K562 (cell line): ENCODE data around the gene MBNL2. TPM values are rescaled to one million over a fixed set of nuclear protein-coding genes. Genes with fewer than 3 reads are reported as not detected.

Source experiments
- CHD1 ChIP-seq: fragments of 200-600 bp; sonication (generic); IDR thresholded peaks from one replicate; pipeline ENCODE4 v1.6.1; 2012; ENCODE audit warnings: mild to moderate bottlenecking, moderate library complexity, low read length, inconsistent platforms
- RBM34 ChIP-seq: fragments of 200-400 bp; formaldehyde crosslinking; IDR thresholded peaks from 2 replicates; pipeline ENCODE4 v1.6.1; 2018; ENCODE audit warnings: low read length, borderline replicate concordance; ENCODE audit not compliant: insufficient read depth
- TFAM ChIP-seq: fragments of 250-450 bp; sonication (Bioruptor Pico); conservative IDR thresholded peaks from 2 replicates; pipeline ENCODE4 v1.5.0; 2021; ENCODE audit warnings: mild to moderate bottlenecking, moderate library complexity
- XRCC3 ChIP-seq: fragments of 450-650 bp; IDR thresholded peaks from 2 replicates; pipeline ENCODE4 v1.6.1; 2017; ENCODE audit warnings: mild to moderate bottlenecking, moderate library complexity
- ZNF146 ChIP-seq: IDR thresholded peaks from one replicate; pipeline ENCODE4 v1.6.1; 2018; ENCODE audit warnings: missing compliant biosample characterization; ENCODE audit not compliant: unreplicated experiment
- polyA plus RNA-seq, 8 experiments: library from polyadenylated mRNA; depleted of rRNA in 4 of 8; stranded (reverse) in 5 of 8; unstranded in 3 of 8; fragments of >200 nt; fragmentation: Nextera tagmentation in 2 of 8; fragmentation: Illumina TruSeq in 1 of 8; extraction: Ambion mirVana in 2 of 8; extraction: Trizol in 1 of 8; gene quantifications; 2 replicates each; pipeline versions ENCODE4 v1.2.1 to v1.2.3, GENCODE V29; 2011 to 2014; ENCODE audit warnings: inconsistent platforms in 1 of 8, missing spikeins in 1 of 8
- total RNA-seq, 7 experiments: library from RNA; depleted of rRNA in 6 of 7; stranded (reverse); fragments of >200 nt in 6 of 7; fragmentation: Illumina TruSeq in 2 of 7; extraction: Trizol in 2 of 7; gene quantifications; 2 replicates each; pipeline versions ENCODE4 v1.2.1 to v1.2.3, GENCODE V29; 2011 to 2021; ENCODE audit warnings: low replicate concordance in 1 of 7
- TF ChIP-seq, protein P1 (sequence below): sonication (generic); formaldehyde crosslinking; IDR thresholded peaks from 2 replicates; pipeline ENCODE4 v1.8.0; 2023; ENCODE audit warnings: mild to moderate bottlenecking, missing genetic modification reagents
- TF ChIP-seq, protein P2 (sequence below): fragments of 250-450 bp; sonication (Bioruptor Pico); IDR thresholded peaks from 2 replicates; pipeline ENCODE4 v1.5.0; 2021; ENCODE audit warnings: mild to moderate bottlenecking, moderate library complexity
- TF ChIP-seq, protein P3 (sequence below): sonication (generic); formaldehyde crosslinking; IDR thresholded peaks from 2 replicates; pipeline ENCODE4 v1.8.1; 2023; ENCODE audit warnings: mild to moderate bottlenecking, missing genetic modification reagents
- TF ChIP-seq, protein P4 (sequence below), 2 experiments: fragments of 450-650 bp; IDR thresholded peaks; 2 replicates each; pipeline ENCODE4 v1.6.1; 2016
- TF ChIP-seq, protein P5 (sequence below): fragments of 250-450 bp; sonication (Bioruptor Pico); IDR thresholded peaks from 2 replicates; pipeline ENCODE4 v1.4.0; 2020

Gene MBNL2
- total and polyA plus RNA-seq, 9 of the 15 experiments (the other 6 are each of a cell fraction or from before 2014, with no cell fraction given) = 7.0 to 24.8 (median 13.8) TPM

DNA sequence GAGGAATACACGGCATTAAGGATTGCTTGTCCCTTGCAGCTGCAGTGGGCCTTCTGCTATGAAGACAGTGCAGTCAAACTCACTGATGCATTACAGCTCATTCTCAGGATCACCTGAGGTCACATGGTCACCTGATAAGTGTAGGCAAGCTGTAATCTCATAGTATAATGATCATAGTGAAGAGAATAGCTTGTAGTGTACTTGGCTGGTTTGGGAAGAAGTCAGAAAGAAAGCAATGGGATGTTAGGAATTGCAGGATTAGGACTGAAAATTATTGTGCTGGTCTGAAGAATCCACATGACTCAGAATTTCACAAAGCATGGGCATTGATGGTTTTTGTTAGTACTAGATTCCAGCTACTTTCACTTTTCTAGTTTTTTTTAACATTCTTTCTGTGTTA is 76.7 kb downstream of the MBNL2 start (continued):
- TF ChIP-seq, protein P1, sequence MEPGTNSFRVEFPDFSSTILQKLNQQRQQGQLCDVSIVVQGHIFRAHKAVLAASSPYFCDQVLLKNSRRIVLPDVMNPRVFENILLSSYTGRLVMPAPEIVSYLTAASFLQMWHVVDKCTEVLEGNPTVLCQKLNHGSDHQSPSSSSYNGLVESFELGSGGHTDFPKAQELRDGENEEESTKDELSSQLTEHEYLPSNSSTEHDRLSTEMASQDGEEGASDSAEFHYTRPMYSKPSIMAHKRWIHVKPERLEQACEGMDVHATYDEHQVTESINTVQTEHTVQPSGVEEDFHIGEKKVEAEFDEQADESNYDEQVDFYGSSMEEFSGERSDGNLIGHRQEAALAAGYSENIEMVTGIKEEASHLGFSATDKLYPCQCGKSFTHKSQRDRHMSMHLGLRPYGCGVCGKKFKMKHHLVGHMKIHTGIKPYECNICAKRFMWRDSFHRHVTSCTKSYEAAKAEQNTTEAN (CRISPR knock-in tag) = no peak
- TF ChIP-seq, protein P2, sequence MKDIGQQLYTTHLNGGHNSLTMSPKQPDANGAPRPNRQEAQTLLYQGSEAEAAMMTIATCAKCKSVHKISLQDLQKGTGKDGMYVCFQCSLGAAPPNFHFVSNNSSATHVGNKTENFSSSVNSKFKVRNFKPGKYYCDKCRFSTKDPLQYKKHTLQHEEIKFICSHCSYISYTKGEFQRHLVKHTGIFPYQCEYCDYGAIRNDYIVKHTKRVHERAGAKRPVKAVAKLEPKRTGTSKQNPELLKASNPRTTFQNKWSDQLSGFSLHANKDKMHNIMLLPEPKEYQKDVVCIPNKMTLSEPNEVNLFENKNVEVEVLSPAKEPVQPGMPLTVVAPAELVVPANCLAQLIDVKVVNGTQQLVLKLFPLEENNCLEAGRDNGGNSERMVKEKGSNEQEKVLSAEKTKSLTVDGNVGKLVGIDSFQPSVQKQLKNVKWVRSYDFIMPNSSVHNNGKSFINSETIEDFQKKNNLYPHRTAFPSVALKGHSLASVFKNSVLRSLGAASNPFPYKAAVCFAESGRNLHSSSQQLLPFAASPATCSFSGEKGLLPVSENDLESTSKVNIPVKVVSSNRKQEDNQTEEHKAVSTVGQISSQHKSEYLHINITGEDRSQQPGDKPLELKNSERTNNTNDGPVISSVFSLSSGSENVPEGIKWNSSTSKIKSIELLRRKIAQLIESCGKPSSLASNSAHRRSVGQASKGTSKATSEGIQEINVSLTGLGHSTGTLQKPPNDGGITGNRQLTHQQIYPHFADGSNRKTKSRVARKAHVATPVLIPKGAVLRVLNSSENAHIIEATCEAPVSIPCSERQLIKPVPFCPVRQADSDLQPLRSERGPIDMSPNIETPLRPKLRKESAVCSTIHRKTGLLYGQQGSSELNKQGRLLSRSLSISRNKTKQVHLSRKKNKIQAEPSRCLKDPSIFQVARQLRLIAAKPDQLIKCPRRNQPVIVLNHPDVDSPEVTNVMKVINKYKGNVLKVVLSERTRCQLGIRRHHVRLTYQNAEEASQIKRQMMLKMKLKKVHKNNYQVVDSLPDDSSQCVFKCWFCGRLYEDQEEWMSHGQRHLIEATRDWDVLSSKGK (CRISPR knock-in tag) = no peak
- TF ChIP-seq ZNF146 (CRISPR knock-in tag) (no peak), CHD1 (no peak), TFAM (CRISPR knock-in tag) (no peak), RBM34 (no peak), XRCC3 (no peak)
- TF ChIP-seq, protein P3, sequence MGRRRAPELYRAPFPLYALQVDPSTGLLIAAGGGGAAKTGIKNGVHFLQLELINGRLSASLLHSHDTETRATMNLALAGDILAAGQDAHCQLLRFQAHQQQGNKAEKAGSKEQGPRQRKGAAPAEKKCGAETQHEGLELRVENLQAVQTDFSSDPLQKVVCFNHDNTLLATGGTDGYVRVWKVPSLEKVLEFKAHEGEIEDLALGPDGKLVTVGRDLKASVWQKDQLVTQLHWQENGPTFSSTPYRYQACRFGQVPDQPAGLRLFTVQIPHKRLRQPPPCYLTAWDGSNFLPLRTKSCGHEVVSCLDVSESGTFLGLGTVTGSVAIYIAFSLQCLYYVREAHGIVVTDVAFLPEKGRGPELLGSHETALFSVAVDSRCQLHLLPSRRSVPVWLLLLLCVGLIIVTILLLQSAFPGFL (CRISPR knock-in tag) = no peak
- TF ChIP-seq, protein P4, sequence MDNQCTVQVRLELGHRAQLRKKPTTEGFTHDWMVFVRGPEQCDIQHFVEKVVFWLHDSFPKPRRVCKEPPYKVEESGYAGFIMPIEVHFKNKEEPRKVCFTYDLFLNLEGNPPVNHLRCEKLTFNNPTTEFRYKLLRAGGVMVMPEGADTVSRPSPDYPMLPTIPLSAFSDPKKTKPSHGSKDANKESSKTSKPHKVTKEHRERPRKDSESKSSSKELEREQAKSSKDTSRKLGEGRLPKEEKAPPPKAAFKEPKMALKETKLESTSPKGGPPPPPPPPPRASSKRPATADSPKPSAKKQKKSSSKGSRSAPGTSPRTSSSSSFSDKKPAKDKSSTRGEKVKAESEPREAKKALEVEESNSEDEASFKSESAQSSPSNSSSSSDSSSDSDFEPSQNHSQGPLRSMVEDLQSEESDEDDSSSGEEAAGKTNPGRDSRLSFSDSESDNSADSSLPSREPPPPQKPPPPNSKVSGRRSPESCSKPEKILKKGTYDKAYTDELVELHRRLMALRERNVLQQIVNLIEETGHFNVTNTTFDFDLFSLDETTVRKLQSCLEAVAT (IDR thresholded peaks at IDR 0.05) = no peak
- TF ChIP-seq, protein P5, sequence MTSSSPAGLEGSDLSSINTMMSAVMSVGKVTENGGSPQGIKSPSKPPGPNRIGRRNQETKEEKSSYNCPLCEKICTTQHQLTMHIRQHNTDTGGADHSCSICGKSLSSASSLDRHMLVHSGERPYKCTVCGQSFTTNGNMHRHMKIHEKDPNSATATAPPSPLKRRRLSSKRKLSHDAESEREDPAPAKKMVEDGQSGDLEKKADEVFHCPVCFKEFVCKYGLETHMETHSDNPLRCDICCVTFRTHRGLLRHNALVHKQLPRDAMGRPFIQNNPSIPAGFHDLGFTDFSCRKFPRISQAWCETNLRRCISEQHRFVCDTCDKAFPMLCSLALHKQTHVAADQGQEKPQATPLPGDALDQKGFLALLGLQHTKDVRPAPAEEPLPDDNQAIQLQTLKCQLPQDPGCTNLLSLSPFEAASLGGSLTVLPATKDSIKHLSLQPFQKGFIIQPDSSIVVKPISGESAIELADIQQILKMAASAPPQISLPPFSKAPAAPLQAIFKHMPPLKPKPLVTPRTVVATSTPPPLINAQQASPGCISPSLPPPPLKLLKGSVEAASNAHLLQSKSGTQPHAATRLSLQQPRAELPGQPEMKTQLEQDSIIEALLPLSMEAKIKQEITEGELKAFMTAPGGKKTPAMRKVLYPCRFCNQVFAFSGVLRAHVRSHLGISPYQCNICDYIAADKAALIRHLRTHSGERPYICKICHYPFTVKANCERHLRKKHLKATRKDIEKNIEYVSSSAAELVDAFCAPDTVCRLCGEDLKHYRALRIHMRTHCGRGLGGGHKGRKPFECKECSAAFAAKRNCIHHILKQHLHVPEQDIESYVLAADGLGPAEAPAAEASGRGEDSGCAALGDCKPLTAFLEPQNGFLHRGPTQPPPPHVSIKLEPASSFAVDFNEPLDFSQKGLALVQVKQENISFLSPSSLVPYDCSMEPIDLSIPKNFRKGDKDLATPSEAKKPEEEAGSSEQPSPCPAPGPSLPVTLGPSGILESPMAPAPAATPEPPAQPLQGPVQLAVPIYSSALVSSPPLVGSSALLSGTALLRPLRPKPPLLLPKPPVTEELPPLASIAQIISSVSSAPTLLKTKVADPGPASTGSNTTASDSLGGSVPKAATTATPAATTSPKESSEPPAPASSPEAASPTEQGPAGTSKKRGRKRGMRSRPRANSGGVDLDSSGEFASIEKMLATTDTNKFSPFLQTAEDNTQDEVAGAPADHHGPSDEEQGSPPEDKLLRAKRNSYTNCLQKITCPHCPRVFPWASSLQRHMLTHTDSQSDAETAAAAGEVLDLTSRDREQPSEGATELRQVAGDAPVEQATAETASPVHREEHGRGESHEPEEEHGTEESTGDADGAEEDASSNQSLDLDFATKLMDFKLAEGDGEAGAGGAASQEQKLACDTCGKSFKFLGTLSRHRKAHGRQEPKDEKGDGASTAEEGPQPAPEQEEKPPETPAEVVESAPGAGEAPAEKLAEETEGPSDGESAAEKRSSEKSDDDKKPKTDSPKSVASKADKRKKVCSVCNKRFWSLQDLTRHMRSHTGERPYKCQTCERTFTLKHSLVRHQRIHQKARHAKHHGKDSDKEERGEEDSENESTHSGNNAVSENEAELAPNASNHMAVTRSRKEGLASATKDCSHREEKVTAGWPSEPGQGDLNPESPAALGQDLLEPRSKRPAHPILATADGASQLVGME (CRISPR knock-in tag) = no peak
